Fibroblast of skin of back (primary cell): ENCODE results near the gene DLG3. TPM values are rescaled to one million over a fixed set of nuclear protein-coding genes. Genes with fewer than 3 reads are reported as not detected.
"Not testable (repeated sequence)": the region's sequence is repeated elsewhere in the genome, so short reads cannot be mapped to it uniquely, and the experiment has no call there.

Experiments used
- DNase-seq: peaks from one replicate; pipeline ENCODE4 v3.0.0-alpha.2; 2013
- polyA plus RNA-seq, 2 experiments: library from polyadenylated mRNA; unstranded; fragments of 120-200 nt; gene quantifications; one replicate each; pipeline ENCODE4 v1.2.1, GENCODE V29; 2013; ENCODE audit not compliant: insufficient read length in 2 of 2

The DLG3 gene
- 7.9 TPM for polyA plus RNA-seq (2013, experiment 1 of 2; ENCODE audit: insufficient read length)
- polyA plus RNA-seq (2013, experiment 2 of 2; ENCODE audit: insufficient read length): 7.7 TPM

- DNase-seq: peak; percentile 56
Observed at GRCh38 chrX:70444326-70444945, at the start of gene DLG3. DLG3 (plus strand) TSS chrX:70444835; CDS start chrX:70445202, 367 bp downstream.

DNA sequence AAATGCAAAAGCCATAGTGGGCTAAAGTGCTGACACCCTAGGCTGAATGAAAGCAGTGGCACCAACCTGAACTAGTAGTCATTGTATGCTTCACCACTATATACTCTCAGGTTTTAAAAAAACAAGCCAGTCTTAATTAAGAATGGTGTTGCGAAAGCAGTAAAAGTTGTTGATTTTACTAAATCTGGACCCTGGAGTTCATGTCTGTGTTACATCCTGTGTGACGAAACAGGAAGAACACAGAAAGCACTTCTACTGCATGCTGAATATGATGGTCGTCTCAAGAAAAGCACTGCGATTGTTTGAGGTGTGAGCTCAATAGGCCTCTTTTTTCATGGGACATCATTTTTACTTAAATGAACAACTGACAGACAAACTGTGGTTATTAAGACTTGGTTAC, 45.7 kb upstream of the DLG3 start:
- DNase-seq: peak; percentile 17

GRCh38 chrX:70400181-70400580, 44.5 kb upstream of the DLG3 start:
- not testable (repeated sequence) for DNase-seq

GRCh38 chrX:70402721-70403120, 41.9 kb upstream of the DLG3 start:
- DNase-seq: no peak

DNA sequence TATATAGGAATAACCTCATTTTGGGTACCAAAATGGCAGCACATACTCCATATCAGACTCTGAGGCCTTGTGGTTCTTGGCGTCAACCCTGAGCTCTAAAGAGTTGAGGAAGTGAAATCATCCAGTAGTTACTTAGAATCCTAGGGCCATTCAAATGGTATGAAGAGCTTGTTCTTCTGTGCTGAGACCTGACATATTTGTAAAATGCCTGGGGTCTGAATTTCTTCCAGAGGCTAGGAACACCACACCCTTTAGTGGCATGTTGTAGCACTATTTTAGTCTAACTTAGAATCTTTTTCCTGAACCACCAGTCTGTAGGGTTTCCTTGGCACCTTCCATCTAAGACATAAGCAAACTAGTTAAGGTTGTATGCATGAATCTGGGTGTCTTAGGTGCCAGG, 39.6 kb upstream of the DLG3 start:
- peak; percentile 2 for DNase-seq

DNA sequence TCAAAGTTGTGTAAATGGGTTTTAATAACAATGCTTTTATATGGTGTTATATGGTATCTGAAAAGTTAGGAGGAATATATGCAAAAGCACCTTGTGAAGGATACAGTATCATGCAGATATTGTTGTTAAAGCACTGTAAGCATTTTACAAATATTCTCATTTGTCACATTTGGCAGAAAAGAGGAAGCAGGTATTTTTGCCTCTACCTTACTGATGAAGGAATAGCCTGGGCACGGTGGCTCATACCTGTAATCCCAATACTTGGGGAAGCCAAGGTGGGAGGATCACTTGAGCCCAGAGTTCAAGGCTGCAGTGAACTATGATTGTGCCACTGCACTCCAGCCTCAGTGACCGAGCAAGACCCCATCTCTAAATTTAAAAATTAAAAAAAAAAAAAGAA, 33.7 kb upstream of the DLG3 start:
- no peak for DNase-seq

GRCh38 chrX:70411475-70411874, 33.2 kb upstream of the DLG3 start:
- DNase-seq: no peak

DNA sequence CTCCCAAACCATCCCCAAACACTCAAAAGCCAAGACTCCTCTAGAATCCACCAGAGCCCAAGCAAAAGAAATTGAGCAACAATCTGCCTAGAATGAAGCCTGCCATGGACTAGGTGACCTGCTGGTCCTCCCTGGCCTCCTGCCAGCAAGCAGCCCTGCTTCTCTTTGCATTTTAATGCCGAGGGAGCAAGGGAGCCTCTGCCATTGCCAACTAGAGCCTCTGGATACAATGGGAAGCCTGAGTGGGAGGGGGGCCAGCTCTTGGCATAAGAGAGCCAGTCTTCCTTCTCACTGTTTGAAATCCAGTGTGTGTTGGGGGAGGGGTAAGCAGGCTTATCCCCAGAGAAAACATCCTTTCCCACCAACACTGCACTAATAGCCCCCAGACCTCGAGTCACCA, 23.0 kb upstream of the DLG3 start:
- DNase-seq: no peak

- DNase-seq: peak; percentile 13
Observed at GRCh38 chrX:70422851-70423341, 21.7 kb upstream of the DLG3 start, which contains the start of gene GDPD2. GDPD2 (plus strand) TSS chrX:70423314; CDS start chrX:70424985, 1,671 bp downstream.

DNA sequence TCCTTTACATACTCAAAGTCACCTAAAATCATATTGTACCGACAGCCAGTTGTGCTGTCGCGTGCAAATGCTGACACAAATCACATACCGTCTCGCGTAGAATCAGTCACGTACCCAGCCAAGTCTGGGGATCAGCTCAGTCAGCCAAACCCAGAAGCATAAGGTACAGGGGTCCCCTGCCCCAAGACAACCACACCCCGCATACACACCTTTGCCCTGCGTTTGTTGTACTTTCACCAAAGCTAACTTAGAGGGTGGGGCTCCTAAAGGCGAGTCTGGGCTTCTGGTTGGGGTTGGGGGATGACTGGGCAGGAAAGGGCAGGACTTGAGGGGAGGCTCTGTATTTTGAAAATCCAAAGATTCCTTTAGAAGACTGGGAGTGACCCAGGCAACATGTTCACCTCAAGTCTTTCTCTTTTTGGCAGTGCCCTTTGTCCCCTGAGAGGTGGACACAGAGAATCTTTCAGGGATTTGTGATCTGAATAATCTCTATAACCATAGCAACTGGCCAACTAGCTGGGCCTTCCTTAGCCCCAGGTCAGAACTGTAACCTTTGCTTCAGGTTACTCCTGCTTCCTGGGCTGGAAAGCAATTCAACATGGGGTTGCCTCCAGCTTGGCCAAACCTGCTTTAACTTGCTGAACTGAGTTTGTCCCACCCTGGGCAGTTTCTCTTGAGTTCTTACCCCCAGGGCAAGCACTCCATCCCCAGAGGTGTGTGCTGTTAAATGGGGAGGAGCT, 20.5 kb upstream of the DLG3 start:
- no peak for DNase-seq

- DNase-seq: no peak
Observed at GRCh38 chrX:70424801-70425200, 19.8 kb upstream of the DLG3 start.

- DNase-seq: no peak
Observed at GRCh38 chrX:70426286-70427278, 18.1 kb upstream of the DLG3 start.

DNA sequence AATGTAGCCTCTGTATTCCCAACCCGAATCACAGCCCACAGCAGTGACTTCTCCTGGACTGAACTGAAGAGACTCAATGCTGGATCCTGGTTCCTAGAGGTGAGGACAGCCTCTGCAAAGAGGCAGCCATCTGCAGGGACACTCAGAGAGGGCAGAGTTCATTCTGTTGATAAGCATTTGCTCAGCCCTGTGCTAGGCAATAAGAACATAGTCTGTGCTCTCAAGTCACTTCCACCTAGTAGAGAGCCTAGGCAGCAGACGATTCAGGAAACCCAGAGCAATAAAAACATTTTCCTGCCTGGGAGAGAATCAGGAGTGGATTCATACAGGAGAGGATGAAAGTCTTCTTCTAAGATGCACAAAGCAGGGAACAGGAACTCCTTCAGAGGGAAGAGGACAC, 17.3 kb upstream of the DLG3 start:
- no peak for DNase-seq

DNA sequence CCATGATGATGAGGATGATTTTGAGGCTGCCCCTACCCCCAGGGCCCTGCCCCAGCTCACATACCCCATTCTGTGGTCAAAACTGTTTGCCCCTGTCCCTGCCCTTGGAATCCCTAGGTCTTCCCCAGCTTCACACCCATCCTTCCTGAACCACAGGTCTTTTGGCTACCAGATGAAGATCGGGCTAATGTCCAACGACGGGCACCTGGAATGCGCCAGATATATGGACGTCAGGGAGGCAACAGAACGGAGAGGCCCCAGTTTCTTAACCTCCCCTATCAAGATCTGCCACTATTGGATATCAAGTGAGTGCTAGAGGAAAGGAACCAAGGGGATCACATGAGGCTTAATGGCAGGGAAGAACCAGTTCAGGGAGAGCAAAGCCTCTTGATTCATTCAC, 14.9 kb upstream of the DLG3 start:
- no peak for DNase-seq

DNA sequence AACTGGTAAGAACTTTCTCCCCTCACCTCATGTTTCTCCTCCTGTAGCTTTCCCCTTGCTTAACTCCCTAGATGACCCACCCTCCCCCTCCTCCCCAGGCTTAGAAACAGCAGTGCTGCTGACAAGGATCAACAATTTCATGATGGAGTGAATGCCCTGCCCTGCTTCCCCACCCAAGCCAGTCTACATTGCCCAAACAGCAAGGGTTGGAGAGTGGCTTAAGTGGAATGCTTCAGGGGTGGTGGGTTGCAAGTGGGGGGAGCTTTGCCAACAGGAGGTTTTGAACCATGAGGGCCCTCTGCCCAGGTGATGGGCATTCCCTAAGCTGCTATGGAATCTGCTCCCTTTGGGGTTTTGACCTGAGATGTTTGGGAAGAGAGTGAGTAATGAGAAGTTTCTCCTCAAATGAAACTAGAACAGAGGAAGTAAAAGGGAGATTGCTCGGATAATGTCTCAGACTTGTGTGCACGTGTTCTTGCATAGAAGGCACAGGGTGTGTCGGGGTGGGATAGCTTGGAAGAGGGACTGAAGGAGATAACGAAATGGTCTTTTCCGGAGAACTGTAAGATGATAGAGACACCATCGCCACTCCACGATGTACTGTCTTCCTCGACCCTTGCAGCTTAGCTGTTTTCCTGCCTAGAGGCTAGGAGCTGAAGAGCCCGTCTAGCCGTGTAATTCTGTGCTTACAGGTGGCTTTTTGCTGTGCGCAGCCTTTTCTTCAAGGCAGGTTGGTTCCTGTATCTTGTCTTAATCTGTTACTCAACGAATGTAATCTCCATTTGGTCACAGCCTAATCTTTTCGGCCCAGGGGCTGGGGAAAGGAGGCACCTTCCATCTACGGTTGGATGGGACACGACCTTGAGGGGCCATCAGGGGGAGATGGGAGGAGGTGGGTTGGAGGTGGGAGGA, 11.4 kb upstream of the DLG3 start:
- no peak for DNase-seq

DNA sequence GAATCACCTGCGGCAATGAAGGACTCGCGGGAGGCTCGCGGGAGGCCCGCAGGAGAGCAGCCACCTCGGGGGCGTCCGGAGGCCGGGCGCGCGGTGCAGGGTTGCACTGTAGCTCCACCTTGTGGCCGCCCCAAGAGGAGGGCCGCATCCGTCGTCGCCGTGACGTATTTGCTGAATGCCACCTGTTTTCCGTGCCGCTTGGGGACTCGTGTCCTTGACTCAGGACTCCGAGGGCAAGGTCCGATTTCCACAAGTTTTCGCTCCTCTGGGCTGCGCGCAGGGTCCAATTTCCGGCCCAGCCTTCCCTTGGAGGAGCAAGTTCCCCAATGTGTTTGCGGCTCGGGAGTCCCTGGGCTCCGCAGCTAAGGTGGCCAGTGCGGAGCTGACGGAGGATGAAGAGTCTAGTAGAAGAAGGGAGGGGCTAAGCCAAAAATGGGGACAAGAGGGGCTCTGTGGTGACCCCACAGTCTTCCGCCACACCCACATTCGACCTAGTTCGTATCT, 10.7 kb upstream of the DLG3 start:
- peak; percentile 36 for DNase-seq

GRCh38 chrX:70434352-70434866, 10.2 kb upstream of the DLG3 start:
- DNase-seq: peak; percentile 82

DNA sequence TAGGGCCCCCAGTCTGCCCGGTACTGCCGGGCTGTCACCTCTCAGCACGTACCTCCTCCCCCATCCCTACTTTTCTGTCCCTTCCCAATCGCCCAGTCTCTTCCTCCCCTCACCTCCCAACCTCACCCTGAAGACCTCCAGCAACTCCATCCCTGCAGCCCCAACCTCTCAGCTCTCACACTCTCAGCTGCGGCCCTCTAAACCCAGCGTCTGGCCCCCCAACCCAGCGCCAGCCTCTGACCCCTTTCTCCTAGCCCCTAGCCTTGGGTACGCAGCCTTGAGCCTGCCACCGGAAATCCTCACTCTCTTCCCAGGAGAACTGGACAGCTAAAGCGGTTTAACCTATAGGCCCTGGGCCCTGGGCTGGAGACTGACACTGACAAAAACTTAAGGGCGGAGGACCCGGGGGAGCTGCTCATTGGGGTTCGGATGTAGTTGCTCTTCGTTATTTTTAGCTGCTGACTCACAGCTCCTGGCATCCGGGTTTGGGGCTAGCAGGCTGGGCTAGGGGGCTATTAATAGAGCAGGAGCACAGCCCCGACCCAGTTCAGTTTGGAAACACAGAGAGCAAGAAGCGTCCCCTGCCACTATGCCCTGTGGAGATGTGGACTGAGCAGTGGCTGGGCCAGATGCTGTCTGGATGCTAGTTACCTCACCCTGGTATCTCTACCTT, 9.6 kb upstream of the DLG3 start:
- DNase-seq: peak; percentile 77

GRCh38 chrX:70436343-70436742, 8.3 kb upstream of the DLG3 start:
- no peak for DNase-seq

DNA sequence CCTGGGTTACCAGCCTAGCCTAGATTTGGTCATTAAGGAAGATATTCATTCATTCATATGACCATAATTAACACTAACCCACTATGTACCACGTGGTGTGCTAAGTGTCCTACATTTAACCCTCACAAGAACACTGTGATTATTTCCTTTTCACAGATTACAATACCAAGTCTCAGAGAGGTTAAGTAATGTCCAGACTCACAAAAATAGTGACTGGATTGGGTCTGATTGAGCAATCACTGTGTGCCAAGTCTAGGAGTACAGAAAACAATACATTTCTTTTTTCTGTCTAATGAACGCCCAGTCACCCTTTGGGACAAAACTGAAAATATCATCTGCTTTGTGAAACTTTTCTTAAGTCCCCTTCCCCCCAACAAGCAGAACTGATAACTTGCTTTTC, 7.6 kb upstream of the DLG3 start:
- no peak for DNase-seq
